ENCODE results near the gene BCR. TPM values are rescaled to one million over a fixed set of nuclear protein-coding genes. Genes with fewer than 3 reads are reported as not detected.

The BCR gene
- total RNA-seq, 1 experiment from 2014 or later = 77.0 TPM

DNA sequence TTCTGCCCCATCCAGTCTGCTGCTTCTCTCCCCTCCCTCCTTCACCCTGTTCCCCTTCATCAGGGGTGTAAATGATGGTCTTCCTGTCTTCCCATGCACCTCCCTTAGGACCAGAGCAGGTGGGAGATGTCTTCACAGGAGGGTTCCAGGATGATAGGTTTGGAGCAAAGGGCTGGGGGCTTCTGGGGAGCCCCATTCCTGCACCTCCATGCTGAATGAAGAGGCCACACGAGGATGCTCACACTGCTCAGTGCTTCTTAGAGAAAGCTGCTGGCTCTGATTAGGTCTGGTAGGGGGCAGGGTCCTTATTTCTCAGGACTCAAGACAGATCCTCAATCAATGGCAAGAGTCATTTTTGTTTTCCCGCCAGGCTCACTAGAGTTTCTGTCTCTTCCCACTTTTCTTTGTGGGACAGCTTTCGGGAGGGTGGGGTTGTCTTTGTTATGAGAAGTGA lies 41.1 kb downstream of the BCR start:
- H3K9me3 ChIP-seq (ENCODE audit: control insufficient read depth, low read depth, low read length) = no peaks in the 10 kb centered on the region
- no peak overlapping the region for H2AFZ ChIP-seq (ENCODE audit: low read length)
- no peak overlapping the region for H3K9ac ChIP-seq (ENCODE audit: extremely low read depth, insufficient read length, low read length)
- H2AK5ac ChIP-seq (ENCODE audit: insufficient read length, low read length) = no peak overlapping the region
- H3K36me3 Mint-ChIP-seq (ENCODE audit: insufficient read depth in 1 of 3, low read depth in 3 of 3) = peaks cover 0 to 3% (median 0%) of the 10 kb centered on the region in 3 experiments; a peak in 3 of 7 replicates
- H3K27ac ChIP-seq (ENCODE audit: insufficient read length, low read depth, low read length) = no peak overlapping the region
- peaks cover 53% of the 10 kb centered on the region; the same call in 1 of the 2 replicates for H3K79me2 ChIP-seq (ENCODE audit: insufficient read depth, low read length)
- no peak for DNase-seq
- H3K18ac ChIP-seq (ENCODE audit: insufficient read length, low read depth, low read length) = no peak overlapping the region
- H3K27me3 ChIP-seq (ENCODE audit: insufficient read depth, low read length) = no peaks in the 10 kb centered on the region
- no peak overlapping the region for H3K4me2 ChIP-seq (ENCODE audit: insufficient read depth, insufficient read length, low read length)
- H4K20me1 ChIP-seq (ENCODE audit: control insufficient read depth, insufficient read depth, insufficient read length) = no peaks in the 10 kb centered on the region
- WGBS (ENCODE audit: extremely low coverage, insufficient read length, low lambda C conversion rate) = no CpG with 5 or more reads among the region's 3 CpGs
- no peak overlapping the region for H2BK20ac ChIP-seq (ENCODE audit: low read depth, low read length, poor library complexity, severe bottlenecking)
- peak overlapping the region in 1 of 3 experiments; percentile 39; a peak in 2 of 7 replicates for H3K27ac Mint-ChIP-seq
- no peak overlapping the region for H2BK120ac ChIP-seq (ENCODE audit: low read depth, low read length, poor library complexity, severe bottlenecking)
- H3K23me2 ChIP-seq (ENCODE audit: insufficient read length, low read depth, low read length, poor library complexity, severe bottlenecking) = no peaks in the 10 kb centered on the region
- no peak overlapping the region for H3K23ac ChIP-seq (ENCODE audit: insufficient read length, low read depth, low read length)
- no peak overlapping the region for H2BK15ac ChIP-seq (ENCODE audit: low read depth, low read length)
- no peak overlapping the region for H3K4ac ChIP-seq (ENCODE audit: low read depth, low read length)
- peaks cover 20% of the 10 kb centered on the region for H3K79me1 ChIP-seq (ENCODE audit: insufficient read depth, low read depth, low read length, poor library complexity, severe bottlenecking)
- no peaks in the 10 kb centered on the region for H3K27me3 Mint-ChIP-seq (ENCODE audit: low read depth)
- no peak overlapping the region for H4K5ac ChIP-seq (ENCODE audit: insufficient read length, low read depth, low read length)
- no peak overlapping the region for H3K4me3 Mint-ChIP-seq
- 0 out of 2 replicates have a peak overlapping the region, but pooled peaks have one; percentile 12 for H3K14ac ChIP-seq (ENCODE audit: insufficient read depth, low read length)
- H4K91ac ChIP-seq (ENCODE audit: insufficient read length, low read depth, low read length) = no peak overlapping the region
- H3T11ph ChIP-seq (ENCODE audit: low read length) = no peak overlapping the region
- peaks cover 30% of the 10 kb centered on the region; the same call in 1 of the 2 replicates for H3K4me1 ChIP-seq (ENCODE audit: insufficient read depth, low read length)
- H3K9me3 Mint-ChIP-seq = no peaks in the 10 kb centered on the region
- H3K4me1 Mint-ChIP-seq = peaks cover 95% of the 10 kb centered on the region in 2 experiments
- no peak overlapping the region for H2BK5ac ChIP-seq (ENCODE audit: insufficient read length, low read length)
- no peak overlapping the region for H2BK12ac ChIP-seq (ENCODE audit: insufficient read length, low read depth, low read length)
- H4K8ac ChIP-seq (replicated peaks; ENCODE audit: insufficient read length, low read depth, low read length) = no peak overlapping the region
- TF ChIP-seq, protein P1, sequence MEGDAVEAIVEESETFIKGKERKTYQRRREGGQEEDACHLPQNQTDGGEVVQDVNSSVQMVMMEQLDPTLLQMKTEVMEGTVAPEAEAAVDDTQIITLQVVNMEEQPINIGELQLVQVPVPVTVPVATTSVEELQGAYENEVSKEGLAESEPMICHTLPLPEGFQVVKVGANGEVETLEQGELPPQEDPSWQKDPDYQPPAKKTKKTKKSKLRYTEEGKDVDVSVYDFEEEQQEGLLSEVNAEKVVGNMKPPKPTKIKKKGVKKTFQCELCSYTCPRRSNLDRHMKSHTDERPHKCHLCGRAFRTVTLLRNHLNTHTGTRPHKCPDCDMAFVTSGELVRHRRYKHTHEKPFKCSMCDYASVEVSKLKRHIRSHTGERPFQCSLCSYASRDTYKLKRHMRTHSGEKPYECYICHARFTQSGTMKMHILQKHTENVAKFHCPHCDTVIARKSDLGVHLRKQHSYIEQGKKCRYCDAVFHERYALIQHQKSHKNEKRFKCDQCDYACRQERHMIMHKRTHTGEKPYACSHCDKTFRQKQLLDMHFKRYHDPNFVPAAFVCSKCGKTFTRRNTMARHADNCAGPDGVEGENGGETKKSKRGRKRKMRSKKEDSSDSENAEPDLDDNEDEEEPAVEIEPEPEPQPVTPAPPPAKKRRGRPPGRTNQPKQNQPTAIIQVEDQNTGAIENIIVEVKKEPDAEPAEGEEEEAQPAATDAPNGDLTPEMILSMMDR (conservative IDR thresholded peaks at IDR 0.05) = no peak
- no peak overlapping the region for H3K56ac ChIP-seq (ENCODE audit: insufficient read length, low read depth, low read length)
